WTC11 (cell line): Measurements from ENCODE around the gene CXCL6. TPM values are rescaled to one million over a fixed set of nuclear protein-coding genes. Genes with fewer than 3 reads are reported as not detected.

Experiments
- ATAC-seq: fragments of 200-7000 bp; cut with Tn5 transposase; 2 replicates; pipeline ENCODE4 v1.10.0; 2021; ENCODE audit warnings: mild to moderate bottlenecking, moderate library complexity
- CTCF ChIA-PET: fragments of 300-600 bp; sonication (Branson Sonifier 250); formaldehyde crosslinking; loops from one replicate; lab custom pipeline; 2021; ENCODE audit warnings: antibody characterized with exemption; lab: Charles Lee
- POLR2A ChIA-PET: fragments of 350-600 bp; sonication (Branson Sonifier 250); formaldehyde crosslinking; loops from one replicate; lab custom pipeline; 2021; ENCODE audit warnings: antibody characterized with exemption; lab: Charles Lee
- DNase-seq: peaks from one replicate; pipeline ENCODE4 v3.0.0; 2021; ENCODE audit warnings: low spot score
- H3K27ac Mint-ChIP-seq: 2 replicates; pipeline ENCODE4 v1.8.0; 2021; ENCODE audit warnings: mixed read lengths
- H3K27me3 Mint-ChIP-seq: 2 replicates; pipeline ENCODE4 v1.8.0; 2021; ENCODE audit warnings: low read depth, mild to moderate bottlenecking, moderate library complexity, mixed read lengths
- H3K36me3 Mint-ChIP-seq: 2 replicates; pipeline ENCODE4 v1.8.0; 2021; ENCODE audit warnings: mixed read lengths
- H3K4me1 Mint-ChIP-seq: 2 replicates; pipeline ENCODE4 v1.8.0; 2022; ENCODE audit warnings: mixed read lengths
- H3K4me3 Mint-ChIP-seq: 2 replicates; pipeline ENCODE4 v1.8.0; 2021; ENCODE audit warnings: mild to moderate bottlenecking, moderate library complexity, mixed read lengths
- H3K9me3 Mint-ChIP-seq: 2 replicates; pipeline ENCODE4 v1.8.0; 2021; ENCODE audit warnings: mixed read lengths
- AFF4 ChIP-seq: sonication (generic); formaldehyde crosslinking; IDR thresholded peaks from 2 replicates; pipeline ENCODE4 v1.8.1; 2023; ENCODE audit warnings: mild to moderate bottlenecking, missing genetic modification reagents, borderline replicate concordance
- ERG ChIP-seq: fragments of 250-450 bp; sonication (Bioruptor Pico); IDR thresholded peaks from 2 replicates; pipeline ENCODE4 v1.8.0; 2021; ENCODE audit warnings: mild to moderate bottlenecking
- FOXJ3 ChIP-seq: sonication (generic); formaldehyde crosslinking; IDR thresholded peaks from 2 replicates; pipeline ENCODE4 v1.9.0; 2021; ENCODE audit warnings: missing genetic modification reagents, mild to moderate bottlenecking, borderline replicate concordance
- FOXP4 ChIP-seq: sonication (generic); formaldehyde crosslinking; IDR thresholded peaks from 2 replicates; pipeline ENCODE4 v1.8.0; 2022; ENCODE audit warnings: mild to moderate bottlenecking, missing genetic modification reagents
- IRF1 ChIP-seq: sonication (generic); formaldehyde crosslinking; IDR thresholded peaks from 2 replicates; pipeline ENCODE4 v1.8.0; 2023; ENCODE audit warnings: missing genetic modification reagents
- IRF2 ChIP-seq: sonication (generic); formaldehyde crosslinking; IDR thresholded peaks from 2 replicates; pipeline ENCODE4 v1.8.0; 2022; ENCODE audit warnings: low read depth, missing genetic modification reagents, borderline replicate concordance
- NFE2L1 ChIP-seq: sonication (generic); formaldehyde crosslinking; IDR thresholded peaks from 2 replicates; pipeline ENCODE4 v1.8.1; 2023; ENCODE audit warnings: missing genetic modification reagents
- NR3C1 ChIP-seq: sonication (generic); formaldehyde crosslinking; conservative IDR thresholded peaks from 2 replicates; pipeline ENCODE4 v1.8.1; 2023; ENCODE audit warnings: low read depth, mild to moderate bottlenecking, missing genetic modification reagents
- STAT6 ChIP-seq: sonication (generic); formaldehyde crosslinking; conservative IDR thresholded peaks from 2 replicates; pipeline ENCODE4 v1.8.1; 2023; ENCODE audit warnings: mild to moderate bottlenecking, low read depth, missing genetic modification reagents, moderate library complexity
- TCF7 ChIP-seq: sonication (generic); formaldehyde crosslinking; IDR thresholded peaks from 2 replicates; pipeline ENCODE4 v1.8.0; 2022; ENCODE audit warnings: mild to moderate bottlenecking, low read depth, missing genetic modification reagents, moderate library complexity
- TEAD4 ChIP-seq: sonication (generic); formaldehyde crosslinking; IDR thresholded peaks from 2 replicates; pipeline ENCODE4 v1.8.0; 2022; ENCODE audit warnings: mild to moderate bottlenecking, missing genetic modification reagents
- USF1 ChIP-seq: sonication (generic); formaldehyde crosslinking; IDR thresholded peaks from 2 replicates; pipeline ENCODE4 v1.8.0; 2022; ENCODE audit warnings: mild to moderate bottlenecking, missing genetic modification reagents
- ZNF121 ChIP-seq: sonication (generic); formaldehyde crosslinking; IDR thresholded peaks from 2 replicates; pipeline ENCODE4 v1.8.0; 2023; ENCODE audit warnings: missing genetic modification reagents
- ZNF138 ChIP-seq: sonication (generic); formaldehyde crosslinking; conservative IDR thresholded peaks from 2 replicates; pipeline ENCODE4 v1.8.1; 2022; ENCODE audit warnings: mild to moderate bottlenecking, moderate library complexity, missing genetic modification reagents
- ZNF232 ChIP-seq: sonication (generic); formaldehyde crosslinking; IDR thresholded peaks from 2 replicates; pipeline ENCODE4 v1.8.0; 2022; ENCODE audit warnings: mild to moderate bottlenecking, missing genetic modification reagents
- ZNF281 ChIP-seq: sonication (generic); formaldehyde crosslinking; IDR thresholded peaks from 2 replicates; pipeline ENCODE4 v1.8.0; 2023; ENCODE audit warnings: mild to moderate bottlenecking, missing genetic modification reagents
- ZNF317 ChIP-seq: sonication (generic); formaldehyde crosslinking; IDR thresholded peaks from 2 replicates; pipeline ENCODE4 v1.8.1; 2023; ENCODE audit warnings: low read depth, mild to moderate bottlenecking, moderate library complexity, missing genetic modification reagents, borderline replicate concordance
- total RNA-seq: library from RNA; stranded (reverse); gene quantifications from 3 replicates; pipeline ENCODE4 v1.2.3, GENCODE V29; 2021

CXCL6 gene
- total RNA-seq, 1 experiment from 2014 or later = 4.9 TPM

- TF ChIP-seq FOXP4 (no peak), NR3C1 (CRISPR knock-in tag) (no peak), AFF4 (CRISPR knock-in tag) (no peak)
Observed at GRCh38 chr4:73862322-73862721, 25.8 kb downstream of the CXCL6 start (continued).

- DNase-seq (peak; percentile 23), ATAC-seq (peak; percentile 60)
- peaks cover 14% of the 10 kb centered on the region for H3K4me1 Mint-ChIP-seq
- no peak for TF ChIP-seq ERG
- TF ChIP-seq ZNF317 (CRISPR knock-in tag) = no peak
- no peak for TF ChIP-seq USF1 (CRISPR knock-in tag)
- no peak for TF ChIP-seq ZNF281 (CRISPR knock-in tag)
- TF ChIP-seq IRF2 = no peak
- TF ChIP-seq TCF7 (CRISPR knock-in tag) = no peak
- TF ChIP-seq FOXJ3 (CRISPR knock-in tag) = no peak
- TF ChIP-seq TEAD4 (CRISPR knock-in tag) = no peak
- no peak for TF ChIP-seq AFF4 (CRISPR knock-in tag)
- no peak for TF ChIP-seq ZNF138
- TF ChIP-seq ZNF121 (CRISPR knock-in tag) = no peak
- TF ChIP-seq NFE2L1 = no peak
- no peak for TF ChIP-seq ZNF232 (CRISPR knock-in tag)
- TF ChIP-seq STAT6 (CRISPR knock-in tag) = no peak
- no peak for TF ChIP-seq IRF1 (CRISPR knock-in tag)
Observed at GRCh38 chr4:73864365-73864764, 27.9 kb downstream of the CXCL6 start.

More at GRCh38 chr4:73864365-73864764, 27.9 kb downstream of the CXCL6 start:
- H3K36me3 Mint-ChIP-seq = no peaks in the 10 kb centered on the region
- H3K4me3 Mint-ChIP-seq = no peak overlapping the region
- no peak overlapping the region for H3K27ac Mint-ChIP-seq
- ChIA-PET POLR2A (no interaction called here), CTCF (interaction anchor here (0.5 to 2.6 kb wide), 36 partner anchors 11 to 595 kb away, joined by 3 to 39 read pairs (median 4); partner anchors contain the start of genes CXCL2, CXCL3, CXCL5 and CXCL6)
- H3K9me3 Mint-ChIP-seq = no peaks in the 10 kb centered on the region
- peaks cover 16% of the 10 kb centered on the region for H3K27me3 Mint-ChIP-seq
